Measurements from ENCODE around the gene CCDC169.

The CCDC169 gene

DNA sequence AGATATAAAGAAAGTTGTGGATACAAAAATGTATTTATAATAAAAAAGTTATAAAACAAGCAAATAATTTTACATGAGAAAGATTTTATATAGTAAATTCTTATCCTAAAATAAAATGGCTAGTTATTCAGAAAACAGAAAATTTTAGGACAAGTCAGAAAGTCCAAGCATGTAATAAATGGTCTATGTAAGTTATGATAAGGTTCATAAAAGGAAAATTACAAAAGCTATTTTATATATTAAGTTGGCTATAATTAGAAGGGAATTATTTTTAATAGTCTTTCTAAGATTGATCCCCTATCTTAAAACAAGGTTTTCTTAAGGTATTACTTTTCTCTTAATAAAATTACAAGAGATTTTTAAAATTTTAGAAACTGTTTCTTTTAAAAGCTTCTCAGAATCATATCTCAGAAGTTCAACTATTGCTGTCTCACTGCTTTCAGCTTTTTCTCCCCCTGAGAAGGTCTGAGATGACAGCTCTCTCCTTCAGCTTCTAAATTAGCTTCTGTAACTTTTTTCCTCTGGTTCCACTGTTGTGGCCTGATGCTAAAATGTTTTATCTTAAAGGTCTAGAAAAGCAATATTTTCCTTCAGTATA, 8.7 kb downstream of the CCDC169 start:
- TF ChIP-seq CTCF (IDR thresholded peaks at IDR 0.05; ENCODE audit: control insufficient read depth, insufficient read depth, low read depth, low read length, missing control alignments): no peak
- H3K4me3 ChIP-seq (ENCODE audit: control insufficient read depth, low read depth, low read length): no peak overlapping the region
- DNase-seq (ENCODE audit: low read depth): no peak

DNA sequence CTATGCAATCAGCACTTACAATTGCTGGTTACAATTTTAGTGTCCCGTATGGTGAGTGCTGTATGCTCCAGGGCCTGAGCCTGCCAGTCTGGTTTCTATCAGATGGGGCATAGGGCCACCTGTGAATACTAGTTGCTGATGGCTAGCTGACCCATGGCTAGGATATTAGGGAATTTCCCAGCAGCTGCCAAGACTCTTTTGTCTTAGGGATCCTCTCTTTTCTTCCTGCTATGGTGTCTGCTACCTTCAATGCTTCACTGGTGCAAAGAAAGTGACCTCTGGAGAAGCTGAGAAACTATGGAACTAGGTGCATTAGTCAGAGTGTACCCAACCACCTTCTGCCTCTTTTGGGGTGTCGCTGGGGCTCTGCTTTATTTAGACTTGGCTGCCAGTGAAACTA, 11.6 kb downstream of the CCDC169 start:
- no peak overlapping the region for H3K4me3 ChIP-seq (ENCODE audit: control insufficient read depth, low read depth, low read length)
- TF ChIP-seq CTCF (IDR thresholded peaks at IDR 0.05; ENCODE audit: control insufficient read depth, insufficient read depth, low read depth, low read length, missing control alignments): no peak
- no peak for DNase-seq (ENCODE audit: low read depth)

- no peak for DNase-seq (ENCODE audit: low read depth)
- no peak overlapping the region for H3K4me3 ChIP-seq (ENCODE audit: control insufficient read depth, low read depth, low read length)
- TF ChIP-seq CTCF (IDR thresholded peaks at IDR 0.05; ENCODE audit: control insufficient read depth, insufficient read depth, low read depth, low read length, missing control alignments): peak; percentile 73
These were observed 14.7 kb downstream of the CCDC169 start for GRCh38 chr13:36282821-36283432.

GRCh38 chr13:36275190-36276002, 22.2 kb downstream of the CCDC169 start:
- no peak overlapping the region for H3K4me3 ChIP-seq (ENCODE audit: control insufficient read depth, low read depth, low read length)
- TF ChIP-seq CTCF (IDR thresholded peaks at IDR 0.05; ENCODE audit: control insufficient read depth, insufficient read depth, low read depth, low read length, missing control alignments): peak; percentile 50
- peak; percentile 35 for DNase-seq (ENCODE audit: low read depth)

GRCh38 chr13:36273431-36273830, 24.2 kb downstream of the CCDC169 start:
- H3K4me3 ChIP-seq (ENCODE audit: control insufficient read depth, low read depth, low read length): no peak overlapping the region
- no peak for TF ChIP-seq CTCF (IDR thresholded peaks at IDR 0.05; ENCODE audit: control insufficient read depth, insufficient read depth, low read depth, low read length, missing control alignments)
- DNase-seq (ENCODE audit: low read depth): no peak

GRCh38 chr13:36261976-36262375, 35.6 kb downstream of the CCDC169 start:
- H3K4me3 ChIP-seq (ENCODE audit: control insufficient read depth, low read depth, low read length): no peak overlapping the region
- no peak for DNase-seq (ENCODE audit: low read depth)
- TF ChIP-seq CTCF (IDR thresholded peaks at IDR 0.05; ENCODE audit: control insufficient read depth, insufficient read depth, low read depth, low read length, missing control alignments): no peak
